ENCODE data around the gene GTPBP6. TPM values are rescaled to one million over a fixed set of nuclear protein-coding genes. Genes with fewer than 3 reads are reported as not detected.
"Not testable (repeated sequence)": the region's sequence is repeated elsewhere in the genome, so short reads cannot be mapped to it uniquely, and the experiment has no call there.

Gene GTPBP6
- total RNA-seq, 1 experiment from 2014 or later, result 37.4 TPM

- ATAC-seq (no peak), DNase-seq (ENCODE audit: low read depth, low spot score) (no peak)
- in situ Hi-C loops (cut with HindIII; ENCODE audit: low pct_unique_long_range_greater_than_20kb, low sequenced_read_pairs) (no loop called here), intact Hi-C loops (cut with micrococcal nuclease; ENCODE audit: unreplicated experiment) (no loop called here)
- Histone ChIP-seq H3K4me3 (ENCODE audit: low read depth in 2 of 2, low read length in 2 of 2) (no peak overlapping the region), H3K36me3 (ENCODE audit: control insufficient read depth, insufficient read depth, low read length) (peaks cover 4% of the 10 kb centered on the region; the same call in 1 of the 2 replicates), H3K9me3 (ENCODE audit: control insufficient read depth, insufficient read depth, low read depth, low read length) (no peaks in the 10 kb centered on the region), H3K27me3 (ENCODE audit: control insufficient read depth, insufficient read depth, low read length) (no peaks in the 10 kb centered on the region), H3K4me1 (ENCODE audit: control insufficient read depth, insufficient read depth, low read length) (no peaks in the 10 kb centered on the region), H3K27ac (ENCODE audit: low read length) (no peak overlapping the region)
- no peak for TF ChIP-seq CTCF (IDR thresholded peaks at IDR 0.05)
- no peak for TF ChIP-seq POLR2AphosphoS5 (IDR thresholded peaks at IDR 0.05; ENCODE audit: low read depth, low read length)
- no peak for TF ChIP-seq REST (IDR thresholded peaks at IDR 0.05; ENCODE audit: insufficient read depth in 1 of 2, low read depth in 2 of 2, low read length in 1 of 2)
- no peak for TF ChIP-seq SIN3A (IDR thresholded peaks at IDR 0.05; ENCODE audit: borderline replicate concordance, insufficient read depth, low read depth, low read length)
- TF ChIP-seq TCF7L2 (IDR thresholded peaks at IDR 0.05; ENCODE audit: low read depth, low read length), result no peak
- CTCF ChIA-PET, result no interaction called here
- BruUV-seq (replicated peaks), result no TSS peak
- POLR2A ChIA-PET, result no interaction called here
Observed at GRCh38 chrX:307261-308111, 11.1 kb downstream of the GTPBP6 start.

- H3K27ac ChIP-seq (ENCODE audit: low read length); in situ Hi-C loops (cut with HindIII; ENCODE audit: low pct_unique_long_range_greater_than_20kb, low sequenced_read_pairs); ATAC-seq; BruUV-seq (replicated peaks); POLR2A ChIA-PET; H3K4me3 ChIP-seq (ENCODE audit: low read depth in 2 of 2, low read length in 2 of 2); H3K36me3 ChIP-seq (ENCODE audit: control insufficient read depth, insufficient read depth, low read length); DNase-seq (ENCODE audit: low read depth, low spot score); H3K9me3 ChIP-seq (ENCODE audit: control insufficient read depth, insufficient read depth, low read depth, low read length); intact Hi-C loops (cut with micrococcal nuclease; ENCODE audit: unreplicated experiment); H3K27me3 ChIP-seq (ENCODE audit: control insufficient read depth, insufficient read depth, low read length); H3K4me1 ChIP-seq (ENCODE audit: control insufficient read depth, insufficient read depth, low read length); CTCF ChIA-PET: not testable (repeated sequence)
Observed at GRCh38 chrX:306614-307251, 11.9 kb downstream of the GTPBP6 start.

GRCh38 chrX:305781-306613 is 12.6 kb downstream of the GTPBP6 start:
- intact Hi-C loops (cut with micrococcal nuclease; ENCODE audit: unreplicated experiment); BruUV-seq (replicated peaks); DNase-seq (ENCODE audit: low read depth, low spot score); H3K27me3 ChIP-seq (ENCODE audit: control insufficient read depth, insufficient read depth, low read length); H3K4me1 ChIP-seq (ENCODE audit: control insufficient read depth, insufficient read depth, low read length); H3K27ac ChIP-seq (ENCODE audit: low read length); ATAC-seq; H3K9me3 ChIP-seq (ENCODE audit: control insufficient read depth, insufficient read depth, low read depth, low read length); H3K4me3 ChIP-seq (ENCODE audit: low read depth in 2 of 2, low read length in 2 of 2); H3K36me3 ChIP-seq (ENCODE audit: control insufficient read depth, insufficient read depth, low read length); CTCF ChIA-PET; POLR2A ChIA-PET; in situ Hi-C loops (cut with HindIII; ENCODE audit: low pct_unique_long_range_greater_than_20kb, low sequenced_read_pairs): not testable (repeated sequence)

Data from Panc1 (cell line).